ENCODE measurements around the gene CREBRF.
A peak's percentile ranks its signal among the peaks of the same experiment; 100 is the strongest.
"Not testable (repeated sequence)": the region's sequence is repeated elsewhere in the genome, so short reads cannot be mapped to it uniquely, and the experiment has no call there.

CREBRF gene

GRCh38 chr5:173047096-173047837, 8.9 kb upstream of the CREBRF start:
- H3K36me3 Mint-ChIP-seq (ENCODE audit: low read depth); H3K27me3 Mint-ChIP-seq; H3K4me3 Mint-ChIP-seq; H3K4me1 Mint-ChIP-seq (ENCODE audit: low read depth); H3K9me3 Mint-ChIP-seq; H3K27ac Mint-ChIP-seq; intact Hi-C loops (cut with micrococcal nuclease): not testable (repeated sequence)

- intact Hi-C loops (cut with micrococcal nuclease), result no loop called here
- no peak overlapping the region for H3K4me3 Mint-ChIP-seq
These were observed 8.4 kb upstream of the CREBRF start for GRCh38 chr5:173047838-173048105.

GRCh38 chr5:173050791-173051190, 5.4 kb upstream of the CREBRF start:
- Mint-ChIP-seq H3K4me3 (no peak overlapping the region), H3K36me3 (ENCODE audit: low read depth) (no peaks in the 10 kb centered on the region), H3K4me1 (ENCODE audit: low read depth) (peaks cover 17% of the 10 kb centered on the region), H3K27me3 (peaks cover 2% of the 10 kb centered on the region), H3K9me3 (no peaks in the 10 kb centered on the region), H3K27ac (no peak overlapping the region)
- intact Hi-C loops (cut with micrococcal nuclease), result no loop called here

More at GRCh38 chr5:173047838-173048105, 8.4 kb upstream of the CREBRF start:
- Mint-ChIP-seq H3K4me1 (ENCODE audit: low read depth) (peaks cover 8% of the 10 kb centered on the region), H3K9me3 (no peaks in the 10 kb centered on the region), H3K27ac (no peak overlapping the region), H3K36me3 (ENCODE audit: low read depth) (no peaks in the 10 kb centered on the region), H3K27me3 (peaks cover 2% of the 10 kb centered on the region)

GRCh38 chr5:173051746-173052145, 4.4 kb upstream of the CREBRF start:
- peaks cover 2% of the 10 kb centered on the region for H3K27me3 Mint-ChIP-seq
- H3K4me3 Mint-ChIP-seq, result no peak overlapping the region
- peaks cover 19% of the 10 kb centered on the region for H3K4me1 Mint-ChIP-seq (ENCODE audit: low read depth)
- H3K27ac Mint-ChIP-seq, result no peak overlapping the region
- no peaks in the 10 kb centered on the region for H3K9me3 Mint-ChIP-seq
- H3K36me3 Mint-ChIP-seq (ENCODE audit: low read depth), result peaks cover under 1% of the 10 kb centered on the region
- intact Hi-C loops (cut with micrococcal nuclease), result no loop called here

GRCh38 chr5:173053041-173053440, 3.1 kb upstream of the CREBRF start:
- Mint-ChIP-seq H3K9me3 (no peaks in the 10 kb centered on the region), H3K36me3 (ENCODE audit: low read depth) (peaks cover 8% of the 10 kb centered on the region), H3K27ac (no peak overlapping the region), H3K4me1 (ENCODE audit: low read depth) (peaks cover 19% of the 10 kb centered on the region), H3K27me3 (peaks cover 2% of the 10 kb centered on the region), H3K4me3 (no peak overlapping the region)
- intact Hi-C loops (cut with micrococcal nuclease), result no loop called here

GRCh38 chr5:173055042-173055721, 970 bp upstream of the CREBRF start:
- H3K36me3 Mint-ChIP-seq (ENCODE audit: low read depth), result peaks cover 12% of the 10 kb centered on the region
- intact Hi-C loops (cut with micrococcal nuclease), result no loop called here

GRCh38 chr5:173055722-173055982, 500 bp upstream of the CREBRF start:
- peaks cover under 1% of the 10 kb centered on the region for H3K27me3 Mint-ChIP-seq
- no peaks in the 10 kb centered on the region for H3K9me3 Mint-ChIP-seq
- intact Hi-C loops (cut with micrococcal nuclease), result no loop called here
- peaks cover 17% of the 10 kb centered on the region for H3K36me3 Mint-ChIP-seq (ENCODE audit: low read depth)
- peak overlapping the region; percentile 87 for H3K27ac Mint-ChIP-seq
- peaks cover 19% of the 10 kb centered on the region for H3K4me1 Mint-ChIP-seq (ENCODE audit: low read depth)
- peak overlapping the region; percentile 83 for H3K4me3 Mint-ChIP-seq

More at GRCh38 chr5:173055042-173055721, 970 bp upstream of the CREBRF start:
- Mint-ChIP-seq H3K4me1 (ENCODE audit: low read depth) (peaks cover 19% of the 10 kb centered on the region), H3K27ac (peak overlapping the region; percentile 87), H3K9me3 (no peaks in the 10 kb centered on the region), H3K4me3 (peak overlapping the region; percentile 83), H3K27me3 (peaks cover 2% of the 10 kb centered on the region)

GRCh38 chr5:173056783-173057061, 570 bp downstream of the CREBRF start:
- H3K4me1 Mint-ChIP-seq (ENCODE audit: low read depth), result peaks cover 27% of the 10 kb centered on the region
- H3K27ac Mint-ChIP-seq, result peak overlapping the region; percentile 87
- H3K4me3 Mint-ChIP-seq, result peak overlapping the region; percentile 83
- peaks cover 19% of the 10 kb centered on the region for H3K36me3 Mint-ChIP-seq (ENCODE audit: low read depth)
- intact Hi-C loops (cut with micrococcal nuclease), result loop anchor here (1.0 to 2.0 kb wide), 3 partner anchors 46 to 88 kb away; partner anchors contain the start of gene BNIP1
- no peaks in the 10 kb centered on the region for H3K9me3 Mint-ChIP-seq
- H3K27me3 Mint-ChIP-seq, result no peaks in the 10 kb centered on the region

GRCh38 chr5:173057062-173057924, 1.1 kb downstream of the CREBRF start:
- H3K9me3 Mint-ChIP-seq, result no peaks in the 10 kb centered on the region
- peak overlapping the region; percentile 87 for H3K27ac Mint-ChIP-seq
- intact Hi-C loops (cut with micrococcal nuclease), result loop anchor here (1.0 to 2.0 kb wide), 3 partner anchors 46 to 88 kb away; partner anchors contain the start of gene BNIP1
- no peaks in the 10 kb centered on the region for H3K27me3 Mint-ChIP-seq
- H3K4me3 Mint-ChIP-seq, result peak overlapping the region; percentile 83
- peaks cover 27% of the 10 kb centered on the region for H3K4me1 Mint-ChIP-seq (ENCODE audit: low read depth)
- peaks cover 19% of the 10 kb centered on the region for H3K36me3 Mint-ChIP-seq (ENCODE audit: low read depth)

- H3K4me3 Mint-ChIP-seq, result no peak overlapping the region
- intact Hi-C loops (cut with micrococcal nuclease), result no loop called here
- H3K4me1 Mint-ChIP-seq (ENCODE audit: low read depth), result peaks cover 46% of the 10 kb centered on the region
- H3K27ac Mint-ChIP-seq, result no peak overlapping the region
- peaks cover 27% of the 10 kb centered on the region for H3K36me3 Mint-ChIP-seq (ENCODE audit: low read depth)
- H3K9me3 Mint-ChIP-seq, result no peaks in the 10 kb centered on the region
- no peaks in the 10 kb centered on the region for H3K27me3 Mint-ChIP-seq
These were observed 6.0 kb downstream of the CREBRF start for GRCh38 chr5:173062141-173062540.

GRCh38 chr5:173065155-173065554, 9.0 kb downstream of the CREBRF start:
- peaks cover 29% of the 10 kb centered on the region for H3K36me3 Mint-ChIP-seq (ENCODE audit: low read depth)
- H3K9me3 Mint-ChIP-seq, result no peaks in the 10 kb centered on the region
- intact Hi-C loops (cut with micrococcal nuclease), result no loop called here
- H3K4me3 Mint-ChIP-seq, result no peak overlapping the region
- H3K27me3 Mint-ChIP-seq, result no peaks in the 10 kb centered on the region
- no peak overlapping the region for H3K27ac Mint-ChIP-seq
- H3K4me1 Mint-ChIP-seq (ENCODE audit: low read depth), result peaks cover 59% of the 10 kb centered on the region

- H3K4me1 Mint-ChIP-seq (ENCODE audit: low read depth), result peaks cover 46% of the 10 kb centered on the region
- peaks cover 17% of the 10 kb centered on the region for H3K36me3 Mint-ChIP-seq (ENCODE audit: low read depth)
- intact Hi-C loops (cut with micrococcal nuclease), result no loop called here
- peak overlapping the region; percentile 9 for H3K4me3 Mint-ChIP-seq
- H3K27ac Mint-ChIP-seq, result peak overlapping the region; percentile 67
- no peaks in the 10 kb centered on the region for H3K27me3 Mint-ChIP-seq
- H3K9me3 Mint-ChIP-seq, result no peaks in the 10 kb centered on the region
These were observed 13.5 kb downstream of the CREBRF start for GRCh38 chr5:173069671-173070070.

GRCh38 chr5:173075137-173075843, 19.1 kb downstream of the CREBRF start:
- no peak overlapping the region for H3K4me3 Mint-ChIP-seq
- H3K4me1 Mint-ChIP-seq (ENCODE audit: low read depth), result peaks cover 31% of the 10 kb centered on the region
- peaks cover 11% of the 10 kb centered on the region for H3K36me3 Mint-ChIP-seq (ENCODE audit: low read depth)
- H3K9me3 Mint-ChIP-seq, result no peaks in the 10 kb centered on the region
- no peaks in the 10 kb centered on the region for H3K27me3 Mint-ChIP-seq
- H3K27ac Mint-ChIP-seq, result no peak overlapping the region
- intact Hi-C loops (cut with micrococcal nuclease), result no loop called here

GRCh38 chr5:173075970-173076369, 19.8 kb downstream of the CREBRF start:
- Mint-ChIP-seq H3K9me3 (no peaks in the 10 kb centered on the region), H3K27ac (no peak overlapping the region), H3K27me3 (no peaks in the 10 kb centered on the region), H3K36me3 (ENCODE audit: low read depth) (peaks cover 17% of the 10 kb centered on the region), H3K4me1 (ENCODE audit: low read depth) (peaks cover 27% of the 10 kb centered on the region), H3K4me3 (no peak overlapping the region)
- intact Hi-C loops (cut with micrococcal nuclease), result no loop called here

Data from dendritic cell treated with granulocyte-macrophage colony-stimulating factor and Interleukin-4, amounts not matched to agents 40 ng/mL and 50 ng/mL, for 4 days (primary cell).